GM21447 (cell line): Measurements from ENCODE around the gene MAN1C1.
"Not testable (repeated sequence)": the region's sequence is repeated elsewhere in the genome, so short reads cannot be mapped to it uniquely, and the experiment has no call there.

Experiments
- ATAC-seq: cut with Tn5 transposase; IDR thresholded peaks from one replicate; pipeline ENCODE4 v1.9.1; 2021; ENCODE audit not compliant: unreplicated experiment

Gene MAN1C1

DNA sequence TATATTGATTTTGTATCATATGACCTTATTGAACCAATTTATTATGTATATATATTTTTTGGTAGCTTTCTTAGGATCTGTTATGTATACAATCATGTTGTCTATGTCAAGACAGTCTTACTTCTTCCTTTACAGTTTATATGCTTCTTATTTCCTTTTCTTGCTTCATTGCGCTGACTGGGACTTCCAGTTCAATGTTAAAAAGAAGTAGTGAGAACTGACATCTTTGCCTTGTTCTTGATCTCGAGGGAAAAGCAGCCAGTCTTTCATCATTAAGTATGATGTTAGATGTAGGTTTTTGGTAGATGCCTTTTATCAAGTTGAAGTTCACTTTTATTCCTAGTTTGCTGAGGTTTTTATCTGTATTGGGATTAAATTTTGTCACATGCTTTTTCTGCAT, 17.5 kb downstream of the MAN1C1 start:
- ATAC-seq = no peak

DNA sequence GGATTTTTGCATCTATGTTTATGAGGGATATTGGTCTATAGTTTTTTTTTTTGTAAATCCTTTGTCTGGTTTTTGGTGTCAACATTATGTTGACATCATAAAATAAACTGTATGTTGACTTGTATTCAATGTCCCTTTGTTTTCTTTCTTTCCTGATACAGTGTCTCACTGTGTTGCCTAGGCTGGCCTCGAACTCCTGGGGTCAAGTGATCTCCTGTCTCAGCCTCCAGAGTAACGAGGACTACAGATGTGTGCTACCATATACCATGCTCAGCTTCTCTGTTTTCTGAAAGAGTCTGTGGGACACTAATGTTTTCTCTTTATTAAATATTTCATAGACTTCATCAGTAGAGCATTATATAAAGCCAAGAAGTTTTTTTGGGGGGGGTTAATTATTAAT, 18.3 kb downstream of the MAN1C1 start:
- no peak for ATAC-seq

- not testable (repeated sequence) for ATAC-seq
These were observed 19.6 kb downstream of the MAN1C1 start for GRCh38 chr1:25636141-25636540.

GRCh38 chr1:25640646-25641328, 24.2 kb downstream of the MAN1C1 start:
- ATAC-seq = no peak

DNA sequence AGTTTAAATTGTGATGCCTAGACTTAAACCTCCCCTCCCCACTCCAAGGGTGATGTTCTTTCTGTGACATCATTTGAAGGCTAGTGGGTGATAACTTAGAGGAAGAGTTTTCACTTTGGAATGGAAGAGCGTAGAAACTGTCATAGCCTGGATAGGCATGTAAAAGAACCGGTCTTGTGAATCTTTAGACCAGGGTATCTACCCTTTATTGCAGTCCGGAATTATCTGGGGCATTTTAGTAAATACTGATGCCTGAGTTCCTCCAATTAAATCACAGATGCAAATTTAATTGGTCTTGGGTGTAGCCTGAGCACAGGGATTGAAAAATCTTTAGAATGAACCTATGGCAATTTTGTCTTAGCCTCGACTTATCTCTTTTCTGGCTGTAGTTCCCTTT, 24.7 kb downstream of the MAN1C1 start:
- no peak for ATAC-seq

DNA sequence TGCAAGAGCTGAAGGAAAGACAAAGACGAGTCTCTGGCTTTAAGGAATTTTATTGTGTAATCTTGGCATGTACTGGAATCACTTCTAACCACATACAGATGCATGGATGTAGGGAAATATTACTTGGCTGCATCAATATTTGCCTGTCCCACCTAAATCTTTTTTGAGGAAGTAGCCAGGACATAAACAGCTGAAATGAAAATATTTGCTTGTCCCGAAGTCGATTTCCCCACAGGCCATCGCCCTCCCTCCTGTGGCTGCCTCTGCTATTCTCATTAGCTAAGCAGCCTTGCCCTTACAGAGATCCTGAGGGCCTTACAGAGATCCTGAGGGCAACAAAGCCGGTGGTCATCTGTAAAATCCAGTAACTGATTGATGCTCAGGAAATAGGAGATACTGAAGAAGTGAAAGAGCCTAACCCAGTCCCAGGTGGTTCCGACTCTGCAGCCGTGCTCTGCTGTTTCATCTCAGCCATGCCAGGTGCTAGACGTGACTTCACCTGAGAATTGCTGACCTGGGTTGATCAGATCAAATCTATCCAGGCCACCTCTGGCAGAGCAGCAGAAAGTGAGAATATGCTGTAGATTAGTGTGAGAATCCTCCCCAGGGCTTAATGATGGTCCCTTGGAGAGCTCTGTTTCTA, 25.5 kb downstream of the MAN1C1 start:
- no peak for ATAC-seq

DNA sequence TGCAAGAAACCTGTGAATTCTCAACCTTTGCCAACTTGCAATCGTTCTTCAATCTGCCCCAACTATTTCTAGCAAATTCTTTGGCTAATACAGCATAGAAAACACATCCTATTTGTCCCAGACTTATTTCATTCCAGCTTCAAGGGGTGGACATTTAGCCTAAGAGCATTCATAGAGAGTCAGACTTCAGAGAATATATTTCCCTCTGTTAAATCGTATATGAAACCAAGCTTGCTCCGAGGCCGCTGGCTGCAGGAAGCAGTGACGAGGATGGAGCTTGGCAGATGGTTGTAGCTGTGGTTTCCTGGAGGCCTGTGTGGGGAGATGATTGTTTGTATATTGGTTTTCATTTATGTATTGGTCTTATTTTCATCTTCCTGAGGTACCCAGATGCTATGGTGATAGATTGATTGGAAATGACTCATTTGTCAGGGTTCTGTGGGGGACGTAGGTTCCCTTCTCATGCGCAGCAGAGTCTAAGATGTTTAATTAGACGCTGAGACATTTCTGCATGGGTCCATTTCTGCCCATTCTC, 26.1 kb downstream of the MAN1C1 start:
- ATAC-seq = peak; percentile 74

GRCh38 chr1:25643929-25644328, 27.3 kb downstream of the MAN1C1 start:
- ATAC-seq = no peak

GRCh38 chr1:25644962-25645361, 28.4 kb downstream of the MAN1C1 start:
- ATAC-seq = no peak

DNA sequence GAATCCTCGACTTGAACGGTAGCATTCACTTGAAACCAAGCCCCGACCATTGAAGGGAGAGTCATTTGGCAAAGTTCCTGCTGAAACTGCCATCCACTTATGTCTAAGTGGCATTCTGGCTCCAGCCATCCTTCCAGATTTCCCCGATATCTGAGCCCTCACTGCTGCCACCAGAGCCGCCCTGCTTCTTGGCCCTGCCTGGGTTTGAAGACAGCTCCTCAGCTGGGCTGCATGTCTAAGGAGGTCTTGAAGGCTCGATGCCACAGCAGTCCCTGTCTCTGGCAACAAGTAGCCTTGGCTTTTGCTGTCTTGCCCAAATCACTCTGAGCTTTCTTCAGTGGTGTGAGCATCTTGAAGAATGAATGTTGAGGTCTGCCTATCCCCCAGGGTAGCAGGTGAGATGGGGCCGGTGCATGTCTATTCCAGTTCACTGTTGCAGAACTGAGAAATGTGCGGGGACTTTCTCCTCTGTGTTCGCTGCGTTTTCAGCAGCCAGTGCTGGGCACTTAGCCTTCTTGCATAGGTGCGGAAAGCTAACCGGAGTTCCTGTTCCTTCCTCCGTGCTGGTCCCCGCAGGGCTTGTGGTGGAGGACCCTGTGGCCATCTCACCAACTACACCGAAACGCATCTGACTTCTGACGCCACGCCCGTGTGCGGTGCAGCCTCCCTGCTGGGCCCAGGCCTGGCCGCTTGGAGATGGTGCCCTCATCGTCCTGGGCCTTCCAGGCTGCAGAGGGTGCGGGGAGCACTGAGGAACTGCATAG, 29.2 kb downstream of the MAN1C1 start:
- no peak for ATAC-seq

DNA sequence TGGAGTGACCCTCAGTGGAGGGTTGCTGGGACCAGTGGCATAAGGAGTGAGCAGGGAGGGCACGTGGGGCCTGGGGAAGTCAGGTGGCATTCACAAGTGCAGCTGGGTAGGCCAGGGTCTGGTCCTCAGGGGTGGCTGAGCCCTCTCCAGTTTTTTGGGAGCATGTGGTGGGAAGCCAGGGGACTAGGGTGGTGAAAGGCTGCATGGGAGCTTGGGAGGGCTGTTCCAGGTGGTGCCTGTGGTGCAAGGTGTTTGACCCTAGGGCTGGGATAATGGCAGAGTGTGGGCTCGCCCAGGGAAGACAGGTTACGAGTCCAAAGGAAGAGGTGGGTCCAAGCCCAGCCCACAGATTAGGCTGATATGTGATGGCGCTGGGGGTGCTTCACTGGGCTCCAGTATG, 30.5 kb downstream of the MAN1C1 start:
- ATAC-seq = no peak

DNA sequence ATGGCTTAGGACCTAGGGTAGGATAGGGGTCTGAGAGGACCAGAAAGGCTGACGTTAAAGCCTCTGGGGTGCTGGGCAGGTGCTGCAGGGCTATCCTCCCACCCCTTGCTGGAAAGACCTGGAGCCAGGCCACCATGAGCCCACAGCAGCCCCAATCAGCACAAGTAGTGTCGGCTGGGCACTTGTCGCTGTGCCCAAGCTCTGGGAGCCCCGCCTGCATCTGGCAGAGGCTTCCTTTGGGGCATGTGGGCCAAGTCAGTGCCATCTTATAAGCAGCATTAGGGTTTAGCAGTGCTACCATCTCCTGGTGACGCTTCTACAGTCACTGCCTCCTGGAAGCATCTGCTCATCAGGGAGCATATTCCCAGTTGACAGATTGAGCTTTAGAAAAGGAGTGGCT, 31.3 kb downstream of the MAN1C1 start:
- no peak for ATAC-seq

- ATAC-seq = no peak
These were observed 32.3 kb downstream of the MAN1C1 start for GRCh38 chr1:25648681-25649440.

- no peak for ATAC-seq
These were observed 33.1 kb downstream of the MAN1C1 start for GRCh38 chr1:25649505-25650288.

- ATAC-seq = no peak
These were observed 33.6 kb downstream of the MAN1C1 start for GRCh38 chr1:25650289-25650576.

GRCh38 chr1:25651036-25651640, 34.5 kb downstream of the MAN1C1 start:
- ATAC-seq = no peak

DNA sequence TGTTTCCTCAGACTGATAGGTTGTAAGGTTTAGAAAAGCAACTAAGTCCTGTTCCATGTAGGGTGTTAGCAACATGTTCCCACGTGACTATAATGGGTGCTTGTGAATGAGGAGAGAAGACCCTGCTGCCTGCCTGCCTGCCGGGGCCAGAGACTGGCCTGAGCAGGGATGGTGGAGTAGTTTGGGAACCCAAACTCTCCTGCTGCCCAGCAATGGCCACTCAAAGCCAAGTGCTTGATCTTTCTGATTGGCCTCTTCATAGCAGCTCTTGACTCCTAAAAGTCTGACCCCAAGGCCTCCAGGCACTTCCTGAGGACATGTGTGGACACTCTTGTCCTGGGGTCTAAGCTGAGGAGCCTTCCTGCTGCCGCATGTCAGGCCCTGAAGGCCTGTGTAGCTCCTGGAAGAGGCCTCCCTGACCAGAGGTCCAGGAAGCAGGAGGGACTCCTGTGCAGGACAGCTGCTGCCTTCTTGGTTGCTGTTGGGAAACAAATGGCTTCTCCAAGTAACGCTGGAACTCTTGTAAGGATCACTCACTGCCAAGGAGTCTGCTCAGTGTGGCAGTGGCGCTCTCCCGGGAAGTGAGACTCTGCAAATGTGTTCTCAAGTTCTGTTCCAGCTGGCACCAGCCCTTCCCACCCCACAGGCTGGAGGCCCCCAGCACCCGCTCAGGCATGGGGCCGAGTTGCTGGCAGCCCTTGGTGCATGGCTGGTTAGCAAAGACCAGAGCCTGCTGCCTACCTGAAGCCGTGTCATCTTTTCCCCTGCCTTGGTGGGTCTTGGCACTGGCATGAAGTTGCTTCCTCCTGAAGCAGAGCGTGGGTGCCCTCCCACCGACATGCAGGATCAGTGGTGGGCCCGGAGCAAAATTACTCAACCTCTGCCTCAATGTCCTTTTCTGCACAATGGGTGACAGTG, 35.5 kb downstream of the MAN1C1 start:
- no peak for ATAC-seq

DNA sequence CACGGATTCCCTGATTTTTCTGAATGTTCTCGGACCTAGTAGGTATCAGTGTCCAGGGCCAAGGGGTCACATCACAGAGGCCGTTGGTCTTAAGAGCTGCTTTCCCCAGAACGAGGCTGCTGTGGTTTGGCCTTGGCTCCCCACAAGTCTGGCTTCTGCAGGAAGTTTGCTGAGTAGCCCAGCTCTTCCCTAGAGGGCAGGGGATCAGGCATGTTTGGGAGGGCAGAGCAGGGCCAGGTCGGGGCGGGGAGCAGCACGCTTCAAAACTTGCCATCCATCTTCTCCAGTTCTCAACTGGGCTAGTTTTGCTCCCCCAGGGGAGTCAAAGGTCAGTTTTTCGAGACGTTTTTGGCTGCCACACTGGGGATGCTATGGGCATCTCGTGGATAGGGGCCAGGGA, 37.0 kb downstream of the MAN1C1 start:
- no peak for ATAC-seq

- ATAC-seq = no peak
These were observed 37.6 kb downstream of the MAN1C1 start for GRCh38 chr1:25654109-25654660.
